Sigmoid colon (tissue), 7 donors: Measurements from ENCODE around the gene ABCA1. TPM values are rescaled to one million over a fixed set of nuclear protein-coding genes. Genes with fewer than 3 reads are reported as not detected.
A peak's percentile ranks its signal among the peaks of the same experiment; 100 is the strongest.
"Not testable (repeated sequence)": the region's sequence is repeated elsewhere in the genome, so short reads cannot be mapped to it uniquely, and the experiment has no call there.

Experiments
- DNase-seq: peaks from one replicate; pipeline ENCODE4 v3.0.0-alpha.2; 2019
- H3K27ac ChIP-seq, 4 donors: fragments of 200-600 bp; sonication (generic); one replicate each; pipeline ENCODE4 v1.5.1; 2016 to 2019; ENCODE audit warnings: mild to moderate bottlenecking in 1 of 4
- H3K27me3 ChIP-seq, 3 donors: fragments of 200-600 bp; sonication (generic); one replicate each; pipeline ENCODE4 v1.5.1; 2019; ENCODE audit warnings: mild to moderate bottlenecking in 1 of 3
- H3K36me3 ChIP-seq, 4 donors: fragments of 200-600 bp; sonication (generic); one replicate each; pipeline ENCODE4 v1.5.1; 2016 to 2019
- H3K4me1 ChIP-seq, 4 donors: fragments of 200-600 bp; sonication (generic); one replicate each; pipeline ENCODE4 v1.5.1; 2017 to 2019
- H3K4me3 ChIP-seq, 4 donors: fragments of 200-600 bp; sonication (generic); one replicate each; pipeline ENCODE4 v1.5.1; 2017 to 2019; ENCODE audit warnings: mild to moderate bottlenecking in 2 of 4, moderate library complexity in 1 of 4
- H3K9me3 ChIP-seq, 4 donors: fragments of 200-600 bp in 3 of 4; sonication (generic) in 3 of 4; one replicate each; pipeline versions ENCODE4 v1.5.1 to v1.6.1; 2013 to 2019
- EP300 ChIP-seq, 4 donors: sonication (generic); formaldehyde crosslinking; IDR thresholded peaks; one replicate each; pipeline ENCODE4 v1.6.1; 2017; ENCODE audit warnings: antibody characterized with exemption in 4 of 4
- POLR2A ChIP-seq, 2 donors: fragments of 450-650 bp; IDR thresholded peaks; one replicate each; pipeline ENCODE4 v1.6.1; 2016; ENCODE audit warnings: antibody characterized with exemption in 2 of 2, mild to moderate bottlenecking in 2 of 2, moderate library complexity in 2 of 2
- POLR2AphosphoS5 ChIP-seq, 4 donors: sonication (generic); formaldehyde crosslinking; IDR thresholded peaks; one replicate each; pipeline ENCODE4 v1.6.1; 2017; ENCODE audit warnings: antibody characterized with exemption in 4 of 4
- WGBS, 2 donors: extraction: QIAGEN DNeasy Blood & Tissue Kit; methylation state at CpG; one replicate each; pipeline ENCODE4 v1.1.7; 2013; 5-methylcytosine and 5-hydroxymethylcytosine counted together
- intact Hi-C: fragments of 100-400 bp; cut with DNase I; formaldehyde crosslinking; loops from one replicate; pipeline ENCODE4 v1.15.1; 2023
- polyA plus RNA-seq, 3 donors: library from polyadenylated mRNA; stranded (reverse); fragments of 200-250 nt; gene quantifications; one replicate each; pipeline ENCODE4 v1.2.3, GENCODE V29; 2013
- total RNA-seq, 4 donors: library from RNA; depleted of rRNA; stranded (reverse); fragments of >200 nt; gene quantifications; one replicate each; pipeline ENCODE4 v1.1.0, GENCODE V29; 2016
- TF ChIP-seq, protein P1 (sequence below), 4 experiments: fragments of 450-650 bp in 3 of 4; fragments of 200-600 bp in 1 of 4; IDR thresholded peaks; one replicate each; pipeline ENCODE4 v1.5.1; 2016 to 2019; ENCODE audit warnings: antibody characterized with exemption in 4 of 4, mild to moderate bottlenecking in 3 of 4, moderate library complexity in 2 of 4
- donor health status: healthy with polysubstance abuse.
- donor health status: Bipolar disorder and iron deficiency.
- donor health status: healthy.

The ABCA1 gene
- total RNA-seq (100 to 1,000 TPM in 1 of 4 donors, 10 to 100 TPM in 3; 76.7 to 110 (median 91.3) TPM), polyA plus RNA-seq (1 to 10 TPM; 2.4 to 7.4 (median 4.9) TPM)

GRCh38 chr9:104927912-104928740, at the start of gene ABCA1:
ABCA1 (minus strand) TSS chr9:104928155; CDS start chr9:104903679, 24,476 bp downstream.
- intact Hi-C loops = loop anchor here (1.0 to 5.0 kb wide), 7 partner anchors 40 to 487 kb away; partner anchors contain the start of gene SLC44A1

GRCh38 chr9:104977580-104977979, 49.6 kb upstream of the ABCA1 start:
- Histone ChIP-seq H3K4me3 (no peak overlapping the region), H3K36me3 (no peaks in the 10 kb centered on the region)
- intact Hi-C loops = no loop called here

More at GRCh38 chr9:104927912-104928740, at the start of gene ABCA1:
- DNase-seq = peak; percentile 99
- Histone ChIP-seq H3K36me3 (peaks cover 0 to 3% (median 0%) of the 10 kb centered on the region in 4 donors), H3K27ac (peak within 1 kb of the TSS; percentile 89 to 98 (median 96)), H3K4me3 (peak within 1 kb of the TSS; percentile 83 to 97 (median 94)), H3K9me3 (no peaks in the 10 kb centered on the region), H3K4me1 (peaks cover 0 to 41% (median 37%) of the 10 kb centered on the region in 4 donors), H3K27me3 (no peaks in the 10 kb centered on the region)
- 10% methylated on average over 53 of the region's 53 CpGs for WGBS, 2 donors
- TF ChIP-seq, protein P1, sequence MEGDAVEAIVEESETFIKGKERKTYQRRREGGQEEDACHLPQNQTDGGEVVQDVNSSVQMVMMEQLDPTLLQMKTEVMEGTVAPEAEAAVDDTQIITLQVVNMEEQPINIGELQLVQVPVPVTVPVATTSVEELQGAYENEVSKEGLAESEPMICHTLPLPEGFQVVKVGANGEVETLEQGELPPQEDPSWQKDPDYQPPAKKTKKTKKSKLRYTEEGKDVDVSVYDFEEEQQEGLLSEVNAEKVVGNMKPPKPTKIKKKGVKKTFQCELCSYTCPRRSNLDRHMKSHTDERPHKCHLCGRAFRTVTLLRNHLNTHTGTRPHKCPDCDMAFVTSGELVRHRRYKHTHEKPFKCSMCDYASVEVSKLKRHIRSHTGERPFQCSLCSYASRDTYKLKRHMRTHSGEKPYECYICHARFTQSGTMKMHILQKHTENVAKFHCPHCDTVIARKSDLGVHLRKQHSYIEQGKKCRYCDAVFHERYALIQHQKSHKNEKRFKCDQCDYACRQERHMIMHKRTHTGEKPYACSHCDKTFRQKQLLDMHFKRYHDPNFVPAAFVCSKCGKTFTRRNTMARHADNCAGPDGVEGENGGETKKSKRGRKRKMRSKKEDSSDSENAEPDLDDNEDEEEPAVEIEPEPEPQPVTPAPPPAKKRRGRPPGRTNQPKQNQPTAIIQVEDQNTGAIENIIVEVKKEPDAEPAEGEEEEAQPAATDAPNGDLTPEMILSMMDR (IDR thresholded peaks at IDR 0.05) = no peak
- TF ChIP-seq POLR2A (IDR thresholded peaks at IDR 0.05) (peak; percentile 89 to 95), EP300 (IDR thresholded peaks at IDR 0.05) (no peak), POLR2AphosphoS5 (IDR thresholded peaks at IDR 0.05) (peak; percentile 83 to 98 (median 98))

GRCh38 chr9:104977168-104977567, 49.2 kb upstream of the ABCA1 start:
- Histone ChIP-seq H3K4me3 (no peak overlapping the region), H3K9me3 (no peaks in the 10 kb centered on the region), H3K4me1 (peaks cover 0 to 12% (median 4%) of the 10 kb centered on the region in 4 donors), H3K27me3 (no peaks in the 10 kb centered on the region), H3K27ac (peak overlapping the region in 1 of 4 donors; percentile 7), H3K36me3 (no peaks in the 10 kb centered on the region)
- TF ChIP-seq EP300 (IDR thresholded peaks at IDR 0.05) = no peak
- no peak for TF ChIP-seq POLR2AphosphoS5 (IDR thresholded peaks at IDR 0.05)
- TF ChIP-seq, protein P1 (IDR thresholded peaks at IDR 0.05) = no peak
- TF ChIP-seq POLR2A (IDR thresholded peaks at IDR 0.05) = no peak
- intact Hi-C loops = no loop called here
- no peak for DNase-seq
- 64 to 87% methylated on average over 6 of the region's 6 CpGs for WGBS, 2 donors

More at GRCh38 chr9:104977580-104977979, 49.6 kb upstream of the ABCA1 start:
- Histone ChIP-seq H3K9me3 (no peaks in the 10 kb centered on the region), H3K27ac (peak overlapping the region in 1 of 4 donors; percentile 7), H3K4me1 (peaks cover 0 to 15% (median 8%) of the 10 kb centered on the region in 4 donors), H3K27me3 (no peaks in the 10 kb centered on the region)
- no peak for DNase-seq
- no peak for TF ChIP-seq POLR2A (IDR thresholded peaks at IDR 0.05)
- TF ChIP-seq, protein P1 (IDR thresholded peaks at IDR 0.05) = no peak

DNA sequence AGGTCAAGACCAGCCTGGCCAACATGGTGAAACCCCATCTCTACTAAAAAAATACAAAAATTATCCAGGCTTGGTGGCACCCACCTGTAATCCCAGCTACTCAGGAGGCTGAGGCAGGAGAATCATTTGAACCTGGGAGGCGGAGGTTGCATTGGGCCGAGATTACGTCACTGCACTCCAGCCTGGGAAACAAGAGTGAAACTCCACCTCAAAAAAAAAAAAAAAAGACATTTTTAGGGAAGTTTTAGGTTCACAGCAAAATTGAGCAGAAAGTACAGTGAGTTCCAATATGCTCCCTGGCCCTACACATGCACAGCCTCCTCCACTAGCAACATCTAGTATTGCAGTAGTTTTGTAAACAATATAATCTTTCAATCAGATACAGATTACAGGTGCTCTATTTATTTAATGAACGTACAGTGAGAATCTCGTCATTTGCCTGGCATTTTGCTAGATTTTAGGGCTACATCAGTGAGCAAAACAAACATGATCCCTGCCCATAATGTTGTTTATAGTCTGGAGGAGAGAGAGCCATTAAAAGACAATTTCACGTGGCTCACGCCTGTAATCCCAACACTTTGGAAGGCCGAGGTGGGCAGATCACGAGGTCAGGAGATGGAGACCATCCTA, 48.1 kb upstream of the ABCA1 start:
- H3K4me3 ChIP-seq, H3K36me3 ChIP-seq, H3K27ac ChIP-seq, H3K27me3 ChIP-seq, DNase-seq, H3K9me3 ChIP-seq, intact Hi-C loops: not testable (repeated sequence)
- 49 to 71% methylated on average over 9 of the region's 9 CpGs for WGBS, 2 donors
- peaks cover 0 to 17% (median 8%) of the 10 kb centered on the region in 4 donors for H3K4me1 ChIP-seq
